ENCODE measurements around the gene PDXK. TPM values are rescaled to one million over a fixed set of nuclear protein-coding genes. Genes with fewer than 3 reads are reported as not detected.

Gene PDXK
- total RNA-seq, 4 donors from 2014 or later = 15.9 to 89.8 (median 49.8) TPM

- no peak overlapping the region for H3K27ac ChIP-seq
- no peak overlapping the region for H3K4me3 ChIP-seq
- no peaks in the 10 kb centered on the region for H3K36me3 ChIP-seq
- H3K4me1 ChIP-seq = no peaks in the 10 kb centered on the region
- intact Hi-C loops (cut with DNase I; ENCODE audit: low total_unique reads) = no loop called here
- TF ChIP-seq CTCF (IDR thresholded peaks at IDR 0.05) = no peak
- TF ChIP-seq POLR2A (IDR thresholded peaks at IDR 0.05) = no peak
- no peak for DNase-seq
- no peaks in the 10 kb centered on the region for H3K27me3 ChIP-seq
- H3K9me3 ChIP-seq = no peaks in the 10 kb centered on the region
These were observed 82.3 kb downstream of the PDXK start for GRCh38 chr21:43801006-43801783.

GRCh38 chr21:43802713-43803313 is 83.9 kb downstream of the PDXK start:
- Histone ChIP-seq H3K27ac (no peak overlapping the region), H3K36me3 (no peaks in the 10 kb centered on the region), H3K9me3 (no peaks in the 10 kb centered on the region), H3K4me3 (no peak overlapping the region), H3K4me1 (no peaks in the 10 kb centered on the region), H3K27me3 (no peaks in the 10 kb centered on the region)
- intact Hi-C loops (cut with DNase I; ENCODE audit: low total_unique reads) = no loop called here
- DNase-seq = no peak
- TF ChIP-seq POLR2A (IDR thresholded peaks at IDR 0.05) (no peak), CTCF (IDR thresholded peaks at IDR 0.05) (no peak)

- Histone ChIP-seq H3K27ac (no peak overlapping the region), H3K9me3 (no peaks in the 10 kb centered on the region), H3K36me3 (no peaks in the 10 kb centered on the region), H3K4me1 (no peaks in the 10 kb centered on the region), H3K27me3 (no peaks in the 10 kb centered on the region), H3K4me3 (no peak overlapping the region)
- intact Hi-C loops (cut with DNase I; ENCODE audit: low total_unique reads) = no loop called here
- DNase-seq = no peak
- no peak for TF ChIP-seq POLR2A (IDR thresholded peaks at IDR 0.05)
- no peak for TF ChIP-seq CTCF (IDR thresholded peaks at IDR 0.05)
These were observed 84.8 kb downstream of the PDXK start for GRCh38 chr21:43803558-43804300.

DNA sequence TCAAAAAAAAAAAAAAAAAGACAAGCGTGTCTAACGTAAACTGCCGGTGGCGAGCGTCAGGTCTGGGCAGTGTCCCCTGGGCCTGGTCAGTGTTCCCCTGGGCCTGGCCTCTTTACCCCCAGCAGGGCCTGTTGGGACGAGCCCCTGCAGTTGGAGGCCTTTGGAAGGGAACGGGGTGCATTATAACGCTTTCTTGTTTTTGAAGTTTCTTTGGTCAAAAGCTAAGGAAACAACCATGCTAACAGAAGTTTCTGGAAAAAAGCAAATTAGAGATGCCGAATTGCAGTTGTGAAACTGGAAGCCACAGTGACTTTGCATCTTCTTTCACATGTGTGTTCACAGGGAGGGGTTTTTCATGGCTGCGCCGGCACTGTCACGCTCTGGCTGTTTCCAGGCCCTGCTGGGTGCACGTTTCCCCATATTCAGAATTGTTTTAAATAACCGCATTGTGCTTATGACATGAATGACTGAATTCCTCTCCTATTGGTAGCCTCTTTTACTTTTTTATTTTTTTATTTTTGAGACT is 86.4 kb downstream of the PDXK start:
- H3K4me1 ChIP-seq = no peaks in the 10 kb centered on the region
- no peak overlapping the region for H3K4me3 ChIP-seq
- intact Hi-C loops (cut with DNase I; ENCODE audit: low total_unique reads) = no loop called here
- H3K27me3 ChIP-seq = no peaks in the 10 kb centered on the region
- no peak for DNase-seq
- H3K27ac ChIP-seq = no peak overlapping the region
- H3K36me3 ChIP-seq = no peaks in the 10 kb centered on the region
- H3K9me3 ChIP-seq = no peaks in the 10 kb centered on the region
- TF ChIP-seq CTCF (IDR thresholded peaks at IDR 0.05) (no peak), POLR2A (IDR thresholded peaks at IDR 0.05) (no peak)

All from uterus (tissue), 4 donors.